ENCODE data around the gene LDB2.

GRCh38 chr4:16585053-16585452, 313.4 kb downstream of the LDB2 start:
- TF ChIP-seq CTCF (conservative IDR thresholded peaks at IDR 0.05) (no peak), EZH2 (IDR thresholded peaks at IDR 0.05; ENCODE audit: low read depth) (no peak)
